TTC549 (cell line): ENCODE measurements around the gene ULBP1.
"Not testable (repeated sequence)": the region's sequence is repeated elsewhere in the genome, so short reads cannot be mapped to it uniquely, and the experiment has no call there.

Experiments used
- FAIRE-seq: peaks from 2 replicates; lab custom pipeline; 2012; peaks lifted over from hg19 to GRCh38; lab: Jason Lieb, UNC

Gene ULBP1

GRCh38 chr6:149953934-149954327 lies 9.8 kb upstream of the ULBP1 start:
- FAIRE-seq: not testable (repeated sequence)

GRCh38 chr6:149954328-149954983 lies 9.3 kb upstream of the ULBP1 start:
- not testable (repeated sequence) for FAIRE-seq

- FAIRE-seq: not testable (repeated sequence)
These were observed 8.6 kb upstream of the ULBP1 start for GRCh38 chr6:149954984-149955653.

- FAIRE-seq: not testable (repeated sequence)
These were observed 8.0 kb upstream of the ULBP1 start for GRCh38 chr6:149955654-149956317.

GRCh38 chr6:149958124-149958523 lies 5.6 kb upstream of the ULBP1 start:
- FAIRE-seq: not testable (repeated sequence)

GRCh38 chr6:149959806-149960205 lies 3.9 kb upstream of the ULBP1 start:
- not testable (repeated sequence) for FAIRE-seq

- FAIRE-seq: no peak
These were observed 3.3 kb upstream of the ULBP1 start for GRCh38 chr6:149960488-149960887.

GRCh38 chr6:149961728-149962425 lies 1.9 kb upstream of the ULBP1 start:
- FAIRE-seq: no peak

GRCh38 chr6:149962461-149963211 lies 1.1 kb upstream of the ULBP1 start:
- no peak for FAIRE-seq

- no peak for FAIRE-seq
These were observed 606 bp upstream of the ULBP1 start for GRCh38 chr6:149963212-149963461.

GRCh38 chr6:149964308-149965193 lies 808 bp downstream of the ULBP1 start:
- FAIRE-seq: no peak

GRCh38 chr6:149965194-149966020 lies 1.7 kb downstream of the ULBP1 start:
- no peak for FAIRE-seq

GRCh38 chr6:149966319-149966718 lies 2.6 kb downstream of the ULBP1 start:
- not testable (repeated sequence) for FAIRE-seq

GRCh38 chr6:149967591-149967990 lies 3.8 kb downstream of the ULBP1 start:
- FAIRE-seq: no peak

- not testable (repeated sequence) for FAIRE-seq
These were observed 4.3 kb downstream of the ULBP1 start for GRCh38 chr6:149967999-149968398.

GRCh38 chr6:149968909-149969308 lies 5.2 kb downstream of the ULBP1 start:
- not testable (repeated sequence) for FAIRE-seq

GRCh38 chr6:149969635-149970034 lies 5.9 kb downstream of the ULBP1 start:
- FAIRE-seq: no peak

GRCh38 chr6:149974394-149974793 lies 10.7 kb downstream of the ULBP1 start:
- FAIRE-seq: not testable (repeated sequence)

- FAIRE-seq: no peak
These were observed 11.1 kb downstream of the ULBP1 start for GRCh38 chr6:149974825-149975224.

GRCh38 chr6:149975400-149975799 lies 11.7 kb downstream of the ULBP1 start:
- no peak for FAIRE-seq
